GM21447 (cell line): ENCODE results near the gene BDKRB2.

ENCODE experiments used
- ATAC-seq: cut with Tn5 transposase; IDR thresholded peaks from one replicate; pipeline ENCODE4 v1.9.1; 2021; ENCODE audit not compliant: unreplicated experiment

Gene BDKRB2

DNA sequence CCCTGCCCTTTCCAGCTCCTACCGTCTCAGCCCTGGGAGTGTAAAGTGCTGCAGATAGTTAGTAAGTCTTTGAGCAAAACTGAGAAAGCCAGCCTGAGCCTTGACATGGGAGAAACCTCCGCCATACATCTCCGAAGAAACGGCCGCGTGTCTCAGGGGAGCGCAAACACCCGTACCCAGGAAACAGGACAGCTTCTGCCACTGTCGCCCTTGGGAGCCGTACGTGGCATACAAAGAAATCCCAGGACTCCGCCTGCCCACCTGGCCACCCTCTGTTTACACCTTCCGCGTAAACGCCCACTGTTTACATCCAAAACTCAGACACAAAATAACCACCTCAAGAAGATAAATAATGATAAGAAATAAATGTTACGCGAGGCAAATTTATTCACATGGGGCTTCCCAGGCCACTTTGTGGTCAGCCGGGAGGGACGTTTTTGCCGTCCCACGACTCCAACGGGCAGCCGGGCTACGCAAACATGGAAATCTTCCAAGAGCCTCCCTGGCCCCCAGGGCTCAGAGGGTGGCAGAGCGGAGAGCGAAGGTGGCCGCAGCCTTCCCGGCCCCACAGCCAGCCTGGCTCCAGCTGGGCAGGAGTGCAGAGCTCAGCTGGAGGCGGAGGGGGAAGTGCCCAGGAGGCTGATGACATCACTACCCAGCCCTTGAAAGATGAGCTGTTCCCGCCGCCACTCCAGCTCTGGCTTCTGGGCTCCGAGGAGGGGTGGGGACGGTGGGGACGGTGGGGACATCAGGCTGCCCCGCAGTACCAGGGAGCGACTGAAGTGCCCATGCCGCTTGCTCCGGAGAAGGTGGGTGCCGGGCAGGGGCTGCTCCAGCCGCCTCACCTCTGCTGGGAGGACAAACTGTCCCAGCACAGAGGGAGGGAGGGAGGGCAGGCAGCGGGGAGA lies at the start of gene BDKRB2:
Gene BDKRB2, plus strand, starts transcription at position 689 of the 908 bp plus-strand sequence. CDS start 32,269 bp downstream, outside the sequence.
- no peak for ATAC-seq

DNA sequence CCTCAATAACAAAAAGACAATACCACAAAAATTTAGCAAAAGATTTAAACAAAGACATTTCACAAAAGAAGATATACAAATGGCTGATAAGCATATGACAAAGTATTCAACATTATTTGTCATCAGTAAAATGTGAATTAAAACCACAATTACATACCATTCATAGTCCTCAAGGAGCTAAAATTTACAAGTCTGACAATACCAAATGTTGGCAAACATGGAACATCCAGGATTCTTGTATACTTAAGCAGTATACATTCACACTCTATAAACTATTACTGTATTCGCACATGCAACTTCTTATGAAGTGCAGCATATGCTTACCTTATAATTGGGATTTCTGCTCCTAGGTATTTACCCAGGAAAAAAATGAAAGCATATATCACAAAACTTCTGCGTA lies 49.7 kb upstream of the BDKRB2 start:
- ATAC-seq: no peak

DNA sequence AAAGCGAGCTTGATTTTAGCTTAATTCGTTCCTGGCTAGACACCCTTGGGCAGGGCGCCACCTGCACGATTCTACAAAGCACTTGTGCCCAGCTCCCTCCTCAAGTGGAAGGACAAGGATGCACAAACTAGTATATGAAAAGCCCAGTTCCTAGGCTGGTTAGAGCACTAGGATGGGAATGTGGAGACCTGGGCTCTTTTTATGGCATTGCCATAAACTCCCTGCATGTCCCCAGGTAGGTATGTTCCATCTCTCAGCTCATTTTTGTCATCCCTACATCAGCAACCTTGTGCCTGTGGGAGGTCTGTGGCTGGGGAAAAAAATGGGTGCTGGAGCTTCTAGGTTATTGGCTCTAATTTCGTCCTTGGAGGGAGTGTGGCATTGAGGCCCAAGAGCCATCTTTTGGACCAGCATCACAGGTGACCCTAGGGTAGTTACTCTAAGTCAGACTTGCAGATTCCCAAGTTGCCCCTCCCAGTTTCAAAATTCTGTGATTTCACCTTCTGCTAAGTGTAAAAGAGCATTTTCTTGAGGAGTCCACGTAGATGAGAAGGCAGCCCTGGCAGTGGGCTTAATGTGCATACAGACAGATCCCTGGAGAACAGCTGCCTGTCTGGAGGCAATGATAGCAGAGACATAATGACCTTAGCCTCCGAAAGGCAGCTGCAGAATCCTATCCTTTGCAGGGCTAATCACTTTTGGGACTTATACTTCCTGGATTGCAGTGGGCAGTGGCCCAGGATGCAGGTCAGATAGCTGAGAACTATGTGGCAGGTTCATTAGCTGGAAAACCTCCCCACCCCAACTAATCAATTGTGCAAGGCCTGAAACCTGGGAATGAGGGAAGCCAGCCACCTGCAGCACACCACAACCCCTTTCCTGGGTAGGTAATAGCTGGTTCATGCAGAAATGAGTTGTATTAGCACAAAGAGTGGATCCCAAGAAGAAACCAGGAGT lies 47.6 kb upstream of the BDKRB2 start:
- no peak for ATAC-seq

DNA sequence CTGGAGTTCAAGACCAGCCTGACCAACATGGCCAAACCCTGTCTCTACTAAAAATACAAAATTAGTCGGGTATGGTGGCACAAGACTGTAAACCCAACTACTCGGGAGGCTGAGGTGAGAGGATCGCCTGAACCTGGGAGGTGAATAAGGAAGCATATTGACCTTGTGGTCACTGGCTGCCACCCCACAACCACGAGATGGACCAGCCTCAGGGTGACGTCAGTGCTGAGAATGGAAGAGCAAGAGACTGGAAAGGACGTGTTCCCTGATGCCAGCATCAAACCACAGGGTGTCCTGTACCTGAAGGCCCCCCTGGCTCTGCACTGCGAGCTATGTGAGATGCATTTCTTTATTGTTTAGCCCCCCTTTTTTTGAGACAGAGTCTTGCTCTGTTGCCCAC lies 45.9 kb upstream of the BDKRB2 start:
- ATAC-seq: no peak

DNA sequence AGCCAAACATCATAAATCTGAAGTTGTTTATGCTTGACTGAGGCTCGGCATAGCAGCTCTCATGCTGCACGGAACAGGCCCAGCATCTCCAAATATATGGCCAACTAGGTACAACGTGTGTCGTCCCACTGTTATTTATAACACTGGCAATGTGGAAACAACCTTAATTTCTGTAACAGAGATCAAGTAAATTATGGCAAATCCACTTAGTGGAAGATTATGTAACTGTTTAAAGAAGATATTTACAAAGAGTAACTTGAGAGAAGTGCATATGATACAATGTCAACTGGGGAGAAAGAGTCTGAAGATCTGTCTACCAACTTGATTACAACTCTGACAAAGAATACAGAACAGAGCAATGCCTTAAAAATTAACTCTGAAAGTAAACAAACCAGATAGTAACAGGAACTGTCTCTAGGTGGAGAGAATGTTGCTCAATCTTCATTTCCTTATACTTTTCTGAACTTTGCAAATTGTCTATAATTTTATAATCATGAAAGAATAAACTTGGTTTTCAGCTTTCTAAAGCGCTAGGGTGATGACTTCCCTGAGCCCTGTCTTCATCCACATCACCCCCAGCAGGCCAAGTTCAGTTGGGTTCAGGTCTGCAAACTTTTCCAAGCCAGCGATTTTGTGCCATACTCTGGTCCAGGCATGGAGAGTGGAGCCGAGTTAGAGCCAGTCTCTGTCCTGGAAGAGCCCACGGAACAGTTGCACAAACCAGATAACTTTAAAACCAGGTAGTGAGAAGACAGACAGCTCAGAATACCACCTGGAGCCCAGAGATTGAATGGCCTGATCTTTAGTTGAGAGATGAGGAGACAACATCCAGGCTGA lies 44.3 kb upstream of the BDKRB2 start:
- no peak for ATAC-seq

DNA sequence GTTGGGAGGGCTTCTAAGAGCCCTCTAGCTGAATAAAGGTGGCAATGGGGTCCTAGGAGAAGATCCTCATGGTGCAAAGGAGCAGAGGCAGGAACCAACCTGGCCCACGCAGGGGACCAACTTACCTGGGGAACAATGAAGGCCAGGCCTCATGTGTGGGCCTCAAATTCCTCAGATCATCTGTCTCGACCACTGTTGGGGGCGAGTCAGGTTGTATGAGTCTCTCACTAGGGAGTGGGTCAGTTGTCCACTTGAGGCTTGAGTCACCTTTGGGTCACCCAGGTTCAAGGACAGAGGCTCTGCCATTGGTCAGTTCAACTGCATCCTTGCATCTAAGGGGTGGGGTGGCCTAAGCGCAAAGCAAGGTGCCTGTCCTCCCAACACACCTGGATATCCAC lies 43.7 kb upstream of the BDKRB2 start:
- no peak for ATAC-seq

DNA sequence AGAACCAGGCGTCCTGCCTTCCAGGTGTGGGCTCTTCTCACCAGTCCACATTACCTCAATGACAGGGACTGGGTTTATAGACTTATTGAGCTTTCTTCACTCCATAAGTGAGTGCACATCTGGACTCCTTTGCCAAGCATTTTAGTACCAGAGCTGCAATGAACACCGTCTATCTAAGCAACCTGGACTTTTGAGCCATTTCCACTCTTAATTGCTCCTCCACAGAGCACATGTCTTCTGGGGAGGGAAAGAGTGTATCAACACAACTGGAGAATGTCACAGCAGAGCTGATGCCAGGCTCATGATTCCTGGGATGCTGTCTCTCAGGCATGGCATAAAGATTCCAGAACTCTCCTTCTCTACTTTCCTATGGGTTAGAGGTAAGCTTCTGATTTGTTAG lies 43.0 kb upstream of the BDKRB2 start:
- ATAC-seq: no peak

DNA sequence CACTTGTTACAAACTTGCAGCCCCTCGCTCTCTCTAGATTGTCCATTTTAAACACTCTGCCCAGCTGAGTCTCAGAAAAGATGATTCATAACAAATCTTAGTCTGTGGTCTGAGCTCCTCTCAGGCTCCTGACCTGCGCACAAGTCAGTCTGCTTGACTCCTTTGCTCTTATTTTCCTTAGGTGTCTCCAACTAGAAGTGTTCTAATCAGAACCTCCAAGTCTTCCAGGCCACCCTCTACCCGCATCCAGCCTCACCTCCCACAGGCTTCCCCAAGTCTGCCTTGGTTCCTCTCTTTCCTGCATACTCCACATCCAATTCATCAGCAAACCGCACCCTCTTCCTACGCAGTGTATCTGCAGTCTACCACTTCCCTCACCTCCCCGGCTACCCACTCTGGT lies 42.4 kb upstream of the BDKRB2 start:
- no peak for ATAC-seq

DNA sequence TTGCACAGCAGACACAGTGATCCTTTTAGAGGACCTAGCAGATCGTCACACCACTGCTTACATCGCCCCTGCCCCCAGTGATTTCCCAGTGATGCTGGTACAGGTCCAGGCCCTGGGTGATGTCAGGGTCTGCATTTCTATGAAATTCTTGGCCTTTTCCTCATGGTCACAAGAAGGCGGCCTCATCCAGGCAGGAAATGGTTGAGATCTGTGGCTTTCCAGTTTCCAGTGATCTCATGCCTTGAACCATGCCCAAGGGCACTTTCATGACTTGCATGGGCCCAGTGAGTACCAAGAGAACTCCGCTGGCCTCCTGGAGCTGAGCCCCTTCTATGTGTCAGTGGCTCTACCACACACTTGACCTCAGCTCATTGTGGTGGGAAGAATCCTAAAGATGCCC lies 41.9 kb upstream of the BDKRB2 start:
- no peak for ATAC-seq

DNA sequence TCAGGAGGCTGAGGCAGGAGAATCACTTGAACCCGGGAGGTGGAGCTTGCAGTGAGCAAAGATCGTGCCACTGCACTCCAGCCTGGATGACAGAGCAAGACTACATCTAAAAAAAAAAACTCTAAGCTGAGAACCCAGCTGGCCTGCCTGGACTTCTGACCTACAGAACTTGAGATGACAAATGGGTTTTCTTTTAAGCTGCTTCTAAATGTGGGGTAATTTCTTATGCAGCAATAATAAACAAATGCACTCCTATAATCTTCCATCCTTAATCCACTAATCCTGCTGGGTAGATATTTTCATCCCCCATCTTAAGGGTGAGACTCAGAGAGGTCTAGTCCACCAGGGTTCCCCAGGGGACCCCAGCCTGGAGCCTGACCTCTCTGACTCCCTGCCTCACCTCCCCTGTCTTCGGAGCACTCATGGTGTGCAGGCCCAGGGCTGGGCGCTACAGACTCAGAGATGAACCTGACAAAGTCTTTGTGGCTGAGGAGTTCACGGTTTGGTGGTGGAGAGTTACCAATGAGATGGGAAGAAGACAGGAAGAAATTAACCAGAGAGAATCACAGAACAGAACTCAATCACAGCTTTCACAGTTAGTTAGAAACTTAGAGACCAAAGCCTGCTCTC lies 39.7 kb upstream of the BDKRB2 start:
- no peak for ATAC-seq

DNA sequence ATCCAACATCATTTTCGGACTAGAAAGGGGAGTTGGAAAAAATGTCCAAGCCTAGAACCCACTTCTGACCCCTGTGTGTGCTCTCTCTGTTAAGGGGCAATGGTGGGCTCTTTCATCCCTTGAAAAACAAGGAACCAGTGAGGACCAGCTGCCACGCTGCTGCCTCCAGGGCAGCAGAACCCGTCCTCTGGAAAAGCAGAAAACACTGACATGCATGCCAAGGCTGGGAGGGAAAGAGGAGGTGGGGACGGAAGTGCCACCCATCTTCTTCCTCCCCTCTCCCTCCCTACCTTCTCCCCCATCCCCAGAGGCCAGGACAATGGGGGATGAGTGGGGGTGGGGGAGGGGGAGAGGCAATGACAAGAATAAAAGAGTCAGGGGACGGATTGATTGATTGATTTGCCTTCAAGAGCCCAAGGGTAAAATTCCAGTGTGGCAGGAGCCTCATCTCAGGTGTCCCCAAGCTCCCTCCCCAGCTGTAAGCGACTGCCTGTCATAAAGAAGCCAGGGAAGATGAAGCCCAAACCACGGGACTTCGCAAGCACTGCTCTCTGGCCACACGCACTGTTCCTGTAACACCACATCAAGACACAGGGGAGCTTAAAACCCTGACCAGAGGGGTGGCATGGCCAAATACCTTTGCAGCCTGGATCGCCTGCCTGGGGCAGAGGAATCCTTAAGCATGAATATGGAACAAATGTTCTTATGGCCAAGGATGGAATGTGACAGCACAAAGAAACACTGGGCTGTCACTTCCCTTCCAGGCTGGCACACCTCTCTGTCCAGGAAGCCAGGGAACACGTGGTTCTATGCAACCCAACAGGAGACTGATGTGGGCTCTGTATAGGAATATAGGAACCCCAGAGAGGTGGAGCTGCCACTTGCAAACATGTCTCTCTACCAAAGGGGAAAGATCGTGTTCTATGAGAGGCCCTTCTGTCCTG lies 38.9 kb upstream of the BDKRB2 start:
- ATAC-seq: no peak

DNA sequence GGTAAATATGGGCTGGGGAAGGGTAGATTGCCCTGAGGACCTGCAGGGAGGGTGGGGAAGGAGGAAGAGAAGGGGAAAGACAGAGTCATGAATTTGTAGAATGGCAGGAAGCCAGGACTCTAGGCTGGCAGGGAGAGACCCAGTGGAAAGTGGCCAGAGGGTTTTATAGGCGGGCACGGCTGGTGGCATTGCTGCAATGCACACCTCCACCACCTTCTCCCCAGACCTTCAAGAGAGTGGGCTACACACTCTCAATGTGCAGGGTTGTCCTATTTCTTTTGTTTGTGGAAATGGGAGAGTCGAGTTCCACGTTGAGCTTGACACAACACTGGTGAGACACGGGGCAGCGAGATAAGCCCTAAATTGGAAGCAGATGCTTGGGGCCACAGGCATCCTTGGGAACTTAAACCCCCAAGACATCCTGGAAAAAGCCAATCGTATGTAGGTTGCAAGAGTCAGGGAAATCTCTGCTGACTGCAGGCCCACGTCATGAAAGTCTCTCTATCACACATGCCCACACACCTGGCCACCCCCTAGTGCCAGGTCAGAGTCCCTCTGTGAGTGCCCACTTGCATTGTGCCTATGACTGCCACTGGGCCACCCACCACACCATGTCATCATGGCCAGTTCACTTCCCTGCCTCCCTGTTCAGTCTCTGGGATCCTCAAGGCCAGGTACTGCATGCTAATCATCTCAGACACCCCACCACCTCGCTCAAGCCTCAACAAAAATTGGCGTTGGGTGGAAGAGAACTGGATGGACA lies 38.0 kb upstream of the BDKRB2 start:
- ATAC-seq: no peak

DNA sequence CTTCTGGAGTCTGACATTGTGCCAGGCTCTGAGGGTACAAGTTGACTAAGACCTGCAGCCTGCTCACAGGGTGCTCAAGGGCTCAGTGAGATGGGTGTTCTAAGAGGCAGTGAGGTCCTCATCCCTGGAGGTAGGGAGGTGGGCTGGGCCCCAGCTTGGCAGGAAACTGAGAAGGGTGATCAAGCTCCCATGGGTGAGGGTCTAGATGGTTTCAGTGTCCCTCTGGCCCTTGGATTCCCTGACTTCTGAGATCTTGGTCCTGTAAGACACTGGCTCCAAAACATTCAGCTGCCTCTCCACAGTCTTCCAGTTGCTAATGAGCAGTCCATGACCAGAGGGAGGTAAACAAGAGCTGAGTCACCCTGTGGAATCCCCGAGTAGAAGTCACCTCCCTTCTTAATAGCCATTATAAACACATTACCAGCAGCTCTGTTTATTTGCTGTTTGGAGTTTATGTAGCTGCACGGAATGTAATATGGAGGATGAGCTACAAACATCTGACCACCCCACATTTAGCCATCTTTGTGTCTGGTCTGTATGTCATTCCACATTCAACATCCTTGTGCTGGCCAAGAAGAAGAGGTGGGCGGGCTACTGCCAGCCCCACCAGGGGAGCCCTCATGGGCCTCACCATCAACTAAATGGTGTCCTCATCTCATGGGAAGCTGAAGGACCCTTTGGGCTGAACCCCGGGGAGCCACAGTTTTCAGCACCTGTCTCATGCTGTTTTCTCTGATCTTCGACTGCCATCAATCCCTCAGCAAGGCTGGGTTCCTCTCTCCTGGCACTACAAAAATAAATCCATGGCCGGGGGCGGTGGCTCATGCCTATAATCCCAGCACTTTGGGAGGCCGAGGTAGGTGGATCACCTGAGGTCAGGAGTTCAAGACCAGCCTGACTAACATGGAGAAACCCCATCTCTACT lies 37.2 kb upstream of the BDKRB2 start:
- no peak for ATAC-seq

DNA sequence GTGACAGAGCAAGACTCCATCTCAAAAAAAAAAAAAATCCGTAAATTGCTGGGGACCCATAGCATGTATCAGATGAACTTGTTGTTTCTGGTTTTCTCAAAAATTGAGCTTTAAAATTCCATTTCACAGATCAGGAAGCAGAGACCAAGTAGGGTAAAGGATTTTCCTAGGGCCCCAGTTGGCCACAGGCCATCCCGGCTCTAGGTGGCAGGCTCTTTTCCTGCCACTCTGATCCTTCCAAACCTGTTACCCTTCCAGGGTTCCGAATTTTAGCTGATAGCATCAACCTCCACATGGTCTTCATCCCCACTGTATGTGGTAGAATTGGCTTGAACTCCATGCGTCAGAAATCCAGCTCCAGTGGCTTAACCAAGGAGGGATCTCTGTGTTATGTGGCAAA lies 36.1 kb upstream of the BDKRB2 start:
- ATAC-seq: no peak

DNA sequence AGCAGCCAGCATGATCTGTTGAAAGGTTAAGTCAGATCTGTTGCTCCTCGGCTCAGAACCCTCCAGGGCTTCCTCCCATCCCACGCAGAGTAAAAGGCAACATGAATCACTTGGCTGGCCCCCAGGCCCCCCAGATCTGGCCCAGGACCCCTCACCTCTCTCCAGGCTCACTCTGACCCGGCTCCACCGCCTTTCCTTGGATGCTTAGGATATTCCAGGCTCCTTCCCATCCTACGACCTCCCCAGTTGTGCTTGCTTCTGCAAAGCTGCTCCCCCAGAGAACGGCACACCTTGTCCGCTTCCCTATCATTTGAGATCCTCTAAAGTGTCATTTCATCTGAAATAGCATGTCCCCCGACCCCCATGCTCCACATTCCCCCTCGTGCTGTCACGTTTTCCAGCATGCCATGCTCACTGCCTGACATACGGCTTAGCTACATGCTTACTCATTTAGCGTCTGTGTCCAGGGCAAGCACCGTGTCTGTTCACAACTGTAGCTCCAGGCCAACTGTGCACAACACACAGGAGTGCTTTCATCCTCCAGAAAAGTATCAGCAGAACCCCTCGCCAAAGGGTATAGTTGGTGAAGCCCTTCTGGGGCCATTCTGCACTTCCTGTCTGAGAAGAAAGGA lies 33.6 kb upstream of the BDKRB2 start:
- no peak for ATAC-seq

DNA sequence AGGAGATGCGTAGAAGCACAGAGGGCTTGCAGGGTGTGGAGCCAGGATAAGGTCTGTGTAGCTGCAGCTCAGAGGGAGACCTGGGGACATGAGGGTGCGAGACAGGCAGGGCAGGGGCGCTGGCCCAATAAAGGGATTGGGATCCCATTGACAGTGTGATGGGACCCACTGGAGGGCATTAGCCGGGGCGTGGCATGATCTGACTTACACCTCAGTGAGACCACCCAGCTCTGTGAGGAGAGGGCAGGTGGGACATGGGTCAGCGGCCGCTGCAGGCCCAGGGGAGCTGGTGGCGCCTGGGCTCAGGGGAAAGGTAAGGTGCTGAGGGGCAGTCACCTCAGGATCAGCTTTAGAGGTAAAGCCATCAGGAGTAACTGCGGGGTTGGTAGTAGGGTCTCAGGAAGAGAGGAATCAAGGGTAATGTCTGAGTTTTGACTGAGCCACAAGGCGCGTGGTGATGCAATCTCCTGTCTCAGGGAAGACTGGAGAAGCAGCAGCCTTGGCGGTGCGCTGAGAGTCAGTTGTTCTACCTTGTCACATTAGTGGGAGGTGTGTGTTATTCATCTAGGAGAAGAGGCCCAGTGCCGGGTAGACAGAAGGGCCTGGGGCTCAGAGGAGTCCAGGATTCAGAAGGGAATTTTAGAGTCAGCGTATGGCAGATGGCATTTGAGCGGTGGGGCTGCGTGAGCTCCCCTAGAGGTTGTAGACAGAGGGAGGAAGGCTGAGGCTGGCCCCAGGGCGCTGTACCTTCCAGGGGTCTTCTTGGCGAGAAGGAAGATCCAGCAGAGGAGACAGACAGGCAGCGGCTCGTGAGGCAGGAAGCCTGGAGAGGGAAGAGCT lies 30.8 kb upstream of the BDKRB2 start:
- no peak for ATAC-seq
